ENCODE data around the gene KIF6. TPM values are rescaled to one million over a fixed set of nuclear protein-coding genes. Genes with fewer than 3 reads are reported as not detected.

KIF6 gene
- total RNA-seq, 4 donors from 2014 or later = not detected

- in situ Hi-C loops (cut with MboI; ENCODE audit: low sequenced_read_pairs in 4 of 4) = loop anchor here in 2 of 4 donors (25.0 kb wide), 2 partner anchors 327 to 452 kb away; no protein-coding TSS in a partner anchor
- Histone ChIP-seq H3K4me1 (peaks cover 0 to 10% of the 10 kb centered on the region in 2 donors), H3K4me3 (peak within 1 kb of the TSS; percentile 17 to 31 (median 26)), H3K9me3 (no peaks in the 10 kb centered on the region), H3K27me3 (peaks cover 3 to 21% (median 13%) of the 10 kb centered on the region in 3 donors), H3K36me3 (no peaks in the 10 kb centered on the region), H3K27ac (no peak within 1 kb of the TSS)
- no peak for TF ChIP-seq POLR2A (IDR thresholded peaks at IDR 0.05)
- TF ChIP-seq CTCF (IDR thresholded peaks at IDR 0.05 in 4 of 5, conservative IDR thresholded peaks at IDR 0.05 in 1 of 5) = no peak
- intact Hi-C loops (cut with DNase I; ENCODE audit: low total_unique reads) = no loop called here
- no peak for DNase-seq
- no peak for ATAC-seq
Measured at GRCh38 chr6:39314273-39314795, 410.9 kb downstream of the KIF6 start, which contains the start of gene KCNK17. TSS of gene KCNK17 (minus strand) at chr6:39314419. CDS start at chr6:39314320, 99 bp downstream.

DNA sequence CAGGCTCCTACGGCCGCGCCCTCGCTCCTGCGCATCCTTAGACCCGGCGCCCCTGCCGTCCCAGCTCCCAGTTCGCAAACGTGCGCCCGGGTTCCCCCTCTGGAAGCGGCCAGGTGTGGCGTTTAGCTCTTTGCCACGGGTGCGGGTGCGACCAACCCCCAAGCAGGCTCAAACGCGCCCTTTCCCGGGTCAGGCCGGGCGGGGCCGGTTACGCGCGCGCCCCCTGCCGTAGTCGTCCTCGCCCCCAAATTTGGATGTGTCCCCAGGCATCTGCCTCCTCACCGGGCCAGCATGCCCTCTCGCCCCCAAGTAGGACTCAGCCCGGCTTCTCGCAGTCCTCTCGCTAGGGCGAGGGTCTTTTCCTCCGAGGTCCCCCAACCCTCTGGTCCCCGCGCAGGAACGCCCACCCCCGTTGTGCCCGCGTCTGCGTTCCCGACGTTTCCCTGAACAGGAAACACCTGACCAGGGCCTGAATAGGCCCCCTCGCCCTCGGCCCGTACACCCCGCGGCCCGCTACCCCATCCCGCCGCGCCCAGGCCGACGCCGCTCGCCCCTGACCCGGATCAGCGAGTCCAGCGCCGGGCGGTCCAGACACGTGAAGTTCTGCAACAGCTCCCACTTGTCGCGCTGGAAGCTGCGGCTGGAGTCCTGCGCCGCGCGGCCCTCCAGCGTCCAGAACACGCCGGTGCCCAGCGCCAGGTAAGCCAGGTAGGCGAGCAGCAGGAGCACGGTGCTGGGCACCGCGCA, 411.5 kb downstream of the KIF6 start:
- peak overlapping the region; percentile 17 to 31 (median 26) for H3K4me3 ChIP-seq
- peaks cover 3 to 21% (median 13%) of the 10 kb centered on the region in 3 donors for H3K27me3 ChIP-seq
- ATAC-seq = no peak

GRCh38 chr6:39312912-39313525, 412.2 kb downstream of the KIF6 start:
- no peaks in the 10 kb centered on the region for H3K36me3 ChIP-seq
- TF ChIP-seq CTCF (IDR thresholded peaks at IDR 0.05 in 4 of 5, conservative IDR thresholded peaks at IDR 0.05 in 1 of 5) = no peak
- TF ChIP-seq POLR2A (IDR thresholded peaks at IDR 0.05) = no peak
- no peaks in the 10 kb centered on the region for H3K9me3 ChIP-seq
- peaks cover 3 to 21% (median 13%) of the 10 kb centered on the region in 3 donors for H3K27me3 ChIP-seq
- intact Hi-C loops (cut with DNase I; ENCODE audit: low total_unique reads) (no loop called here), in situ Hi-C loops (cut with MboI; ENCODE audit: low sequenced_read_pairs in 4 of 4) (loop anchor here in 2 of 4 donors (25.0 kb wide), 2 partner anchors 326 to 451 kb away; no protein-coding TSS in a partner anchor)
- ATAC-seq = no peak
- H3K27ac ChIP-seq = no peak overlapping the region
- DNase-seq = peak in 1 of 2 donors; percentile 23
- H3K4me3 ChIP-seq = peak overlapping the region; percentile 17 to 31 (median 26)
- H3K4me1 ChIP-seq = peaks cover 0 to 10% of the 10 kb centered on the region in 2 donors

More for the DNA sequence above, 411.5 kb downstream of the KIF6 start:
- intact Hi-C loops (cut with DNase I; ENCODE audit: low total_unique reads) (no loop called here), in situ Hi-C loops (cut with MboI; ENCODE audit: low sequenced_read_pairs in 4 of 4) (loop anchor here in 2 of 4 donors (25.0 kb wide), 2 partner anchors 326 to 451 kb away; no protein-coding TSS in a partner anchor)
- no peak for DNase-seq
- no peak overlapping the region for H3K27ac ChIP-seq
- H3K36me3 ChIP-seq = no peaks in the 10 kb centered on the region
- peaks cover 0 to 10% of the 10 kb centered on the region in 2 donors for H3K4me1 ChIP-seq
- no peak for TF ChIP-seq CTCF (IDR thresholded peaks at IDR 0.05 in 4 of 5, conservative IDR thresholded peaks at IDR 0.05 in 1 of 5)
- TF ChIP-seq POLR2A (IDR thresholded peaks at IDR 0.05) = no peak
- H3K9me3 ChIP-seq = no peaks in the 10 kb centered on the region

DNA sequence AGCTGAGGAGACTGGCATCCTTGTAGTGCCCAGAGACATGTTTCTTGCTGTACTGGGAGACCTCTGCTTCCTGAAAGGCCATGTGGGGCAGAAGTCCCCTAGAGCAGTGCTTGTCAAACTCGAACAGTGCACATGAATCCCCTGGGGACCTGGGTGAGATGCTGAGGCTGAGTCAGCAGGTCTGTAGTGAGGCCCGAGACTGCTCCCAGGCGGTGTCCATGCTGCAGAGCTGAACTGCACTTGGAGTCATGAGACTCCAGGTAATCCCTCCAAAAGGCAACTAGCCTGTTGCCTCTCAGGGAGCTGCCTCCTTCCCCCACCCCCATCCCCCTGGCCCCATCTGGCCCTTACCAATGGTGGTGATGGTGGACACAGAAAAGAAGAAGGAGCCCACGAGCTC, 414.7 kb downstream of the KIF6 start:
- ATAC-seq (no peak), DNase-seq (no peak)
- Histone ChIP-seq H3K4me3 (no peak overlapping the region), H3K9me3 (no peaks in the 10 kb centered on the region), H3K27ac (no peak overlapping the region), H3K36me3 (no peaks in the 10 kb centered on the region), H3K27me3 (peaks cover 3 to 21% (median 13%) of the 10 kb centered on the region in 3 donors), H3K4me1 (peaks cover 0 to 10% of the 10 kb centered on the region in 2 donors)
- in situ Hi-C loops (cut with MboI; ENCODE audit: low sequenced_read_pairs in 4 of 4) (loop anchor here in 2 of 4 donors (25.0 kb wide), 2 partner anchors 323 to 448 kb away; no protein-coding TSS in a partner anchor), intact Hi-C loops (cut with DNase I; ENCODE audit: low total_unique reads) (loop anchor here (1.0 to 2.0 kb wide), 3 partner anchors 144 to 438 kb away; no protein-coding TSS in a partner anchor)
- TF ChIP-seq CTCF (IDR thresholded peaks at IDR 0.05 in 4 of 5, conservative IDR thresholded peaks at IDR 0.05 in 1 of 5) (no peak), POLR2A (IDR thresholded peaks at IDR 0.05) (no peak)

Data from gastrocnemius medialis (tissue), 4 donors.